H9 (cell line): Measurements from ENCODE around the gene ANK3. TPM values are rescaled to one million over a fixed set of nuclear protein-coding genes. Genes with fewer than 3 reads are reported as not detected.

Experiments
- DNase-seq: peaks from one replicate; pipeline ENCODE4 v3.0.0-alpha.2; 2017
- H2AFZ ChIP-seq: one replicate; pipeline ENCODE4 v1.6.1; 2013; ENCODE audit warnings: mild to moderate bottlenecking, low read length, control low read depth, moderate library complexity
- H2AK5ac ChIP-seq: 2 replicates; pipeline ENCODE4 v1.6.1; 2013; ENCODE audit warnings: low read length, control low read depth, mixed read lengths; ENCODE audit not compliant: insufficient read length
- H2BK120ac ChIP-seq: one replicate; pipeline ENCODE4 v1.6.1; 2013; ENCODE audit warnings: low read depth, mild to moderate bottlenecking, low read length, control low read depth, inconsistent platforms; ENCODE audit not compliant: poor library complexity, severe bottlenecking
- H2BK12ac ChIP-seq: 2 replicates; pipeline ENCODE4 v1.6.1; 2013; ENCODE audit warnings: low read length, control low read depth, mixed read lengths, low read depth; ENCODE audit not compliant: insufficient read length
- H2BK15ac ChIP-seq: 2 replicates; pipeline ENCODE4 v1.6.1; 2013; ENCODE audit warnings: low read depth, low read length, control low read depth
- H2BK20ac ChIP-seq: one replicate; pipeline ENCODE4 v1.6.1; 2013; ENCODE audit warnings: low read depth, mild to moderate bottlenecking, low read length, control low read depth, inconsistent platforms; ENCODE audit not compliant: poor library complexity, severe bottlenecking
- H2BK5ac ChIP-seq: 2 replicates; pipeline ENCODE4 v1.6.1; 2013; ENCODE audit warnings: low read length, control low read depth, mixed read lengths; ENCODE audit not compliant: insufficient read length
- H3K14ac ChIP-seq: 2 replicates; pipeline ENCODE4 v1.6.1; 2013; ENCODE audit warnings: low read length, control low read depth; ENCODE audit not compliant: insufficient read depth
- H3K18ac ChIP-seq: 2 replicates; pipeline ENCODE4 v1.6.1; 2013; ENCODE audit warnings: low read depth, mild to moderate bottlenecking, mixed read lengths, low read length, control low read depth; ENCODE audit not compliant: insufficient read length
- H3K23ac ChIP-seq: 2 replicates; pipeline ENCODE4 v1.6.1; 2013; ENCODE audit warnings: low read length, control low read depth, mixed read lengths, low read depth; ENCODE audit not compliant: insufficient read length
- H3K23me2 ChIP-seq: 2 replicates; pipeline ENCODE4 v1.6.1; 2013; ENCODE audit warnings: low read depth, mild to moderate bottlenecking, mixed read lengths, low read length, control low read depth; ENCODE audit not compliant: insufficient read length, poor library complexity, severe bottlenecking
- H3K27ac ChIP-seq: 2 replicates; pipeline ENCODE4 v1.5.1; 2013; ENCODE audit warnings: low read length, control low read depth, mixed read lengths, low read depth; ENCODE audit not compliant: insufficient read length
- H3K27me3 ChIP-seq: 2 replicates; pipeline ENCODE4 v1.6.1; 2013; ENCODE audit warnings: low read length, control low read depth, inconsistent platforms; ENCODE audit not compliant: insufficient read depth
- H3K4ac ChIP-seq: 2 replicates; pipeline ENCODE4 v1.6.1; 2013; ENCODE audit warnings: low read depth, mild to moderate bottlenecking, control low read depth, inconsistent platforms, low read length, moderate library complexity
- H3K4me1 ChIP-seq: 2 replicates; pipeline ENCODE4 v1.6.1; 2013; ENCODE audit warnings: low read length, control low read depth, inconsistent platforms; ENCODE audit not compliant: insufficient read depth
- H3K4me2 ChIP-seq: 2 replicates; pipeline ENCODE4 v1.6.1; 2013; ENCODE audit warnings: low read length, control low read depth, mixed read lengths; ENCODE audit not compliant: insufficient read length, insufficient read depth
- H3K56ac ChIP-seq: 2 replicates; pipeline ENCODE4 v1.6.1; 2013; ENCODE audit warnings: low read depth, mild to moderate bottlenecking, mixed read lengths, low read length, control low read depth; ENCODE audit not compliant: insufficient read length
- H3K79me1 ChIP-seq: 2 replicates; pipeline ENCODE4 v1.6.1; 2013; ENCODE audit warnings: low read depth, mild to moderate bottlenecking, moderate library complexity, low read length, control low read depth, inconsistent platforms; ENCODE audit not compliant: insufficient read depth, poor library complexity, severe bottlenecking
- H3K79me2 ChIP-seq: 2 replicates; pipeline ENCODE4 v1.6.1; 2013; ENCODE audit warnings: low read length, control low read depth, inconsistent platforms; ENCODE audit not compliant: insufficient read depth
- H3K9ac ChIP-seq: 2 replicates; pipeline ENCODE4 v1.6.1; 2013; ENCODE audit warnings: low read length, control low read depth, mixed read lengths; ENCODE audit not compliant: insufficient read length; ENCODE audit errors: extremely low read depth
- H3K9me3 ChIP-seq: one replicate; pipeline ENCODE4 v1.6.1; 2013; ENCODE audit warnings: low read depth, low read length, inconsistent platforms; ENCODE audit not compliant: control insufficient read depth
- H3T11ph ChIP-seq: one replicate; pipeline ENCODE4 v1.6.1; 2013; ENCODE audit warnings: mild to moderate bottlenecking, low read length, control low read depth, inconsistent platforms
- H4K20me1 ChIP-seq: one replicate; pipeline ENCODE4 v1.6.1; 2013; ENCODE audit not compliant: control insufficient read depth, insufficient read length, insufficient read depth
- H4K5ac ChIP-seq: 2 replicates; pipeline ENCODE4 v1.6.1; 2013; ENCODE audit warnings: low read depth, mild to moderate bottlenecking, mixed read lengths, low read length, control low read depth; ENCODE audit not compliant: insufficient read length
- H4K8ac ChIP-seq: replicated peaks from 2 replicates; pipeline ENCODE4 v1.6.1; 2013; ENCODE audit warnings: low read length, control low read depth, mixed read lengths, low read depth; ENCODE audit not compliant: insufficient read length
- H4K91ac ChIP-seq: 2 replicates; pipeline ENCODE4 v1.6.1; 2013; ENCODE audit warnings: low read depth, mild to moderate bottlenecking, moderate library complexity, mixed read lengths, low read length, control low read depth; ENCODE audit not compliant: insufficient read length
- H3K27ac Mint-ChIP-seq, 3 experiments: 2 replicates in 2 of 3; 3 replicates in 1 of 3; pipeline ENCODE4 v1.8.0; 2020 to 2021; ENCODE audit warnings: mixed read lengths in 3 of 3, mild to moderate bottlenecking in 1 of 3, moderate library complexity in 1 of 3
- H3K27me3 Mint-ChIP-seq: 2 replicates; pipeline ENCODE4 v1.8.0; 2021; ENCODE audit warnings: low read depth, mild to moderate bottlenecking, moderate library complexity, mixed read lengths
- H3K36me3 Mint-ChIP-seq, 3 experiments: 2 replicates in 2 of 3; 3 replicates in 1 of 3; pipeline ENCODE4 v1.8.0; 2020 to 2021; ENCODE audit warnings: low read depth in 3 of 3, mixed read lengths in 3 of 3; ENCODE audit not compliant: insufficient read depth in 1 of 3
- H3K4me1 Mint-ChIP-seq, 2 experiments: 2 replicates each; pipeline ENCODE4 v1.8.0; 2020; ENCODE audit warnings: mixed read lengths in 2 of 2
- H3K4me3 Mint-ChIP-seq, 2 experiments: 2 replicates in 1 of 2; 3 replicates in 1 of 2; pipeline ENCODE4 v1.8.0; 2020 to 2021; ENCODE audit warnings: mild to moderate bottlenecking in 2 of 2, mixed read lengths in 2 of 2, moderate library complexity in 1 of 2
- H3K9me3 Mint-ChIP-seq, 2 experiments: 2 replicates in 1 of 2; 3 replicates in 1 of 2; pipeline ENCODE4 v1.8.0; 2020; ENCODE audit warnings: mild to moderate bottlenecking in 2 of 2, mixed read lengths in 2 of 2, moderate library complexity in 1 of 2
- WGBS: extraction: QIAGEN DNeasy Blood & Tissue Kit; methylation state at CpG from one replicate; pipeline ENCODE4 v1.1.7; 2013; ENCODE audit warnings: missing lambda C conversion rate, low lambda C conversion rate, mixed read lengths; ENCODE audit not compliant: insufficient read length; ENCODE audit errors: extremely low coverage; 5-methylcytosine and 5-hydroxymethylcytosine counted together
- total RNA-seq: library from RNA; stranded (reverse); gene quantifications from 2 replicates; pipeline ENCODE4 v1.2.1, GENCODE V29; 2021
- TF ChIP-seq, protein P1 (sequence below): fragments of 200-600 bp; sonication (generic); conservative IDR thresholded peaks from 3 replicates; pipeline ENCODE4 v1.8.0; 2021; ENCODE audit warnings: antibody characterized with exemption, mild to moderate bottlenecking

The ANK3 gene
- total RNA-seq, 1 experiment from 2014 or later, result 59.6 TPM

DNA sequence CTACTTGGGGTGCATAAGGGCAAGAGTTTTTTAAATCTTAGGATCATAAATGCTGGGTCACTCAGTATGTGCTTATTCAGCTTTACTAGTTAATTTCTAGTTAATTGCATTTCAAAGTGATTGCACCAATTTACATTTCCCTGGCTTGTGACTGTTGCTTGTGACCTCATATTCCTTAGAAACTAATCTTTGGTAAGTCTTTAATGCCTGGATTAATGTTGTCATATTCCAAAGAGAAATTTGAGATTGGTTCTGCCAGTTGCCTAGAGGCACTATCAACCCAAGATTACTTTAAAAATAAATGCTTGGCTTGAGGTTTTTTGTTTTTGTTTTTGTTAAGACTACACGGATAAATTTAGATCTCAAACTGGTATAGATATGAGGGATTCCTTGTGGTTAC, 103.1 kb downstream of the ANK3 start:
- H2AFZ ChIP-seq, result no peak overlapping the region
- H3K27ac ChIP-seq, result no peak overlapping the region
- Mint-ChIP-seq H3K4me1 (peaks cover 10 to 14% of the 10 kb centered on the region in 2 experiments), H3K27ac (no peak overlapping the region), H3K9me3 (no peaks in the 10 kb centered on the region), H3K4me3 (no peak overlapping the region), H3K27me3 (no peaks in the 10 kb centered on the region), H3K36me3 (no peaks in the 10 kb centered on the region)
- no peak overlapping the region for H4K8ac ChIP-seq
- no peaks in the 10 kb centered on the region for H4K20me1 ChIP-seq
- H3K56ac ChIP-seq, result no peak overlapping the region
- H2BK20ac ChIP-seq, result no peak overlapping the region
- no peak overlapping the region for H2AK5ac ChIP-seq
- no peak for DNase-seq
- H3K4me2 ChIP-seq, result no peak overlapping the region
- no peak overlapping the region for H3K9ac ChIP-seq
- H2BK12ac ChIP-seq, result no peak overlapping the region
- H3K23ac ChIP-seq, result no peak overlapping the region
- no peaks in the 10 kb centered on the region for H3K4me1 ChIP-seq
- TF ChIP-seq, protein P1, sequence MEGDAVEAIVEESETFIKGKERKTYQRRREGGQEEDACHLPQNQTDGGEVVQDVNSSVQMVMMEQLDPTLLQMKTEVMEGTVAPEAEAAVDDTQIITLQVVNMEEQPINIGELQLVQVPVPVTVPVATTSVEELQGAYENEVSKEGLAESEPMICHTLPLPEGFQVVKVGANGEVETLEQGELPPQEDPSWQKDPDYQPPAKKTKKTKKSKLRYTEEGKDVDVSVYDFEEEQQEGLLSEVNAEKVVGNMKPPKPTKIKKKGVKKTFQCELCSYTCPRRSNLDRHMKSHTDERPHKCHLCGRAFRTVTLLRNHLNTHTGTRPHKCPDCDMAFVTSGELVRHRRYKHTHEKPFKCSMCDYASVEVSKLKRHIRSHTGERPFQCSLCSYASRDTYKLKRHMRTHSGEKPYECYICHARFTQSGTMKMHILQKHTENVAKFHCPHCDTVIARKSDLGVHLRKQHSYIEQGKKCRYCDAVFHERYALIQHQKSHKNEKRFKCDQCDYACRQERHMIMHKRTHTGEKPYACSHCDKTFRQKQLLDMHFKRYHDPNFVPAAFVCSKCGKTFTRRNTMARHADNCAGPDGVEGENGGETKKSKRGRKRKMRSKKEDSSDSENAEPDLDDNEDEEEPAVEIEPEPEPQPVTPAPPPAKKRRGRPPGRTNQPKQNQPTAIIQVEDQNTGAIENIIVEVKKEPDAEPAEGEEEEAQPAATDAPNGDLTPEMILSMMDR, result no peak
- H3K9me3 ChIP-seq, result no peaks in the 10 kb centered on the region
- H3K4ac ChIP-seq, result no peak overlapping the region
- no peak overlapping the region for H2BK15ac ChIP-seq
- H2BK5ac ChIP-seq, result no peak overlapping the region
- H3K18ac ChIP-seq, result no peak overlapping the region
- WGBS, result no CpG with 5 or more reads among the region's 1 CpG
- H3K14ac ChIP-seq, result no peak overlapping the region
- no peak overlapping the region for H4K5ac ChIP-seq
- H3T11ph ChIP-seq, result no peak overlapping the region
- no peaks in the 10 kb centered on the region for H3K23me2 ChIP-seq
- no peak overlapping the region for H4K91ac ChIP-seq
- no peak overlapping the region for H2BK120ac ChIP-seq
- H3K79me1 ChIP-seq, result no peaks in the 10 kb centered on the region
- H3K27me3 ChIP-seq, result no peaks in the 10 kb centered on the region
- no peaks in the 10 kb centered on the region for H3K79me2 ChIP-seq
